HG02759 (cell line): ENCODE measurements around the gene BAIAP2L1.
A peak's percentile ranks its signal among the peaks of the same experiment; 100 is the strongest.
"Not testable (repeated sequence)": the region's sequence is repeated elsewhere in the genome, so short reads cannot be mapped to it uniquely, and the experiment has no call there.

Source experiments
- ATAC-seq: cut with Tn5 transposase; IDR thresholded peaks from one replicate; pipeline ENCODE4 v1.9.1; 2021; ENCODE audit warnings: mild to moderate bottlenecking, moderate library complexity; ENCODE audit not compliant: unreplicated experiment

Gene BAIAP2L1

GRCh38 chr7:98400542-98401340, at the start of gene BAIAP2L1:
Gene BAIAP2L1 (minus strand): TSS chr7:98401090. CDS start chr7:98400852, 238 bp downstream.
- ATAC-seq: peak; percentile 88

- no peak for ATAC-seq
Observed at GRCh38 chr7:98448766-98449165, 47.9 kb upstream of the BAIAP2L1 start.

GRCh38 chr7:98440992-98441391, 40.1 kb upstream of the BAIAP2L1 start:
- ATAC-seq: not testable (repeated sequence)

GRCh38 chr7:98439484-98439883, 38.6 kb upstream of the BAIAP2L1 start:
- no peak for ATAC-seq

- no peak for ATAC-seq
Observed at GRCh38 chr7:98434087-98434486, 33.2 kb upstream of the BAIAP2L1 start.

GRCh38 chr7:98429799-98430198, 28.9 kb upstream of the BAIAP2L1 start:
- ATAC-seq: no peak

GRCh38 chr7:98423043-98423442, 22.2 kb upstream of the BAIAP2L1 start:
- no peak for ATAC-seq

- peak; percentile 64 for ATAC-seq
Observed at GRCh38 chr7:98420966-98421612, 20.2 kb upstream of the BAIAP2L1 start.

- not testable (repeated sequence) for ATAC-seq
Observed at GRCh38 chr7:98419988-98420387, 19.1 kb upstream of the BAIAP2L1 start.

- ATAC-seq: not testable (repeated sequence)
Observed at GRCh38 chr7:98419316-98419691, 18.4 kb upstream of the BAIAP2L1 start.

GRCh38 chr7:98418636-98419315, 17.9 kb upstream of the BAIAP2L1 start:
- no peak for ATAC-seq

- ATAC-seq: no peak
Observed at GRCh38 chr7:98418271-98418635, 17.4 kb upstream of the BAIAP2L1 start.

- not testable (repeated sequence) for ATAC-seq
Observed at GRCh38 chr7:98417604-98418270, 16.8 kb upstream of the BAIAP2L1 start.

- no peak for ATAC-seq
Observed at GRCh38 chr7:98414205-98414900, 13.5 kb upstream of the BAIAP2L1 start.

GRCh38 chr7:98413655-98414054, 12.8 kb upstream of the BAIAP2L1 start:
- not testable (repeated sequence) for ATAC-seq

GRCh38 chr7:98409843-98410242, 9.0 kb upstream of the BAIAP2L1 start:
- no peak for ATAC-seq

GRCh38 chr7:98408146-98408545, 7.3 kb upstream of the BAIAP2L1 start:
- ATAC-seq: not testable (repeated sequence)

GRCh38 chr7:98406827-98407226, 5.9 kb upstream of the BAIAP2L1 start:
- no peak for ATAC-seq

- ATAC-seq: no peak
Observed at GRCh38 chr7:98404840-98405239, 4.0 kb upstream of the BAIAP2L1 start.

- ATAC-seq: no peak
Observed at GRCh38 chr7:98399890-98400541, 874 bp downstream of the BAIAP2L1 start.
